PC-9 (cell line): ENCODE results near the gene GAS7.

ENCODE experiments used
- EZH2 ChIP-seq: fragments of 200-600 bp; sonication (generic); IDR thresholded peaks from 2 replicates; pipeline ENCODE4 v1.8.0; 2017; ENCODE audit warnings: antibody characterized with exemption, low read depth
- TF ChIP-seq, protein P1 (sequence below): fragments of 200-600 bp; sonication (generic); conservative IDR thresholded peaks from 2 replicates; pipeline ENCODE4 v1.6.1; 2017; ENCODE audit warnings: mixed run types, antibody characterized with exemption, mild to moderate bottlenecking, moderate library complexity

DNA sequence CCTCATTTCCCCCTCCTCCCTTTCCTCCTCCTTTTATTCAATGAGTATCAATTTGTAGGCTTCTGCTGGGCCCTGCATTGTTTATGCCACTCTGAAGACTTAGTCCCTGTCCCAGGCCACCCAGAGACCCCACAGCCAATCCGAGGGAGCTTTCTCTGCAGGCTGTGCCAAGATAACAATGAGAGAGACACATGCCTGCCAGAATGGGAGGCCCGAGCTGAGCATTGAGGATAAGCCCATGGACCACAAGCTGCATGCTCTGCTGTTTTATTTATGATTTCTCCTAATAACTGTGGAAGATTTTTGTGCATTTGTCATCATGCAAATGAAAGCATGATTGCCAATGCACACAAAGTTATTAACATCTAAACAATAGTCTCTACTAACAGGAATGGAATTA, 296.3 kb downstream of the GAS7 start:
- TF ChIP-seq, protein P1, sequence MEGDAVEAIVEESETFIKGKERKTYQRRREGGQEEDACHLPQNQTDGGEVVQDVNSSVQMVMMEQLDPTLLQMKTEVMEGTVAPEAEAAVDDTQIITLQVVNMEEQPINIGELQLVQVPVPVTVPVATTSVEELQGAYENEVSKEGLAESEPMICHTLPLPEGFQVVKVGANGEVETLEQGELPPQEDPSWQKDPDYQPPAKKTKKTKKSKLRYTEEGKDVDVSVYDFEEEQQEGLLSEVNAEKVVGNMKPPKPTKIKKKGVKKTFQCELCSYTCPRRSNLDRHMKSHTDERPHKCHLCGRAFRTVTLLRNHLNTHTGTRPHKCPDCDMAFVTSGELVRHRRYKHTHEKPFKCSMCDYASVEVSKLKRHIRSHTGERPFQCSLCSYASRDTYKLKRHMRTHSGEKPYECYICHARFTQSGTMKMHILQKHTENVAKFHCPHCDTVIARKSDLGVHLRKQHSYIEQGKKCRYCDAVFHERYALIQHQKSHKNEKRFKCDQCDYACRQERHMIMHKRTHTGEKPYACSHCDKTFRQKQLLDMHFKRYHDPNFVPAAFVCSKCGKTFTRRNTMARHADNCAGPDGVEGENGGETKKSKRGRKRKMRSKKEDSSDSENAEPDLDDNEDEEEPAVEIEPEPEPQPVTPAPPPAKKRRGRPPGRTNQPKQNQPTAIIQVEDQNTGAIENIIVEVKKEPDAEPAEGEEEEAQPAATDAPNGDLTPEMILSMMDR = no peak
- no peak for TF ChIP-seq EZH2
